GM12878 (cell line): ENCODE results near the gene MGAT4C. TPM values are rescaled to one million over a fixed set of nuclear protein-coding genes. Genes with fewer than 3 reads are reported as not detected.

Source experiments
- ATAC-seq: fragments of 200-7000 bp; cut with Tn5 transposase; 3 replicates; pipeline ENCODE4 v1.9.1; 2020; ENCODE audit warnings: mild to moderate bottlenecking, moderate library complexity
- BruUV-seq: library from RNA; stranded (reverse); fragments of 400-500 nt; replicated peaks from 2 replicates; lab custom pipeline; 2021; lab: Mats Ljungman, UMichigan
- CTCF ChIA-PET: fragments of 300-600 bp; sonication (Branson Sonifier 250); formaldehyde crosslinking; extraction: SDS; loops from one replicate; lab custom pipeline; 2021; ENCODE audit warnings: inconsistent platforms; lab: Yijun Ruan, JAX
- POLR2A ChIA-PET: fragments of 350-600 bp; formaldehyde crosslinking; extraction: SDS; loops from one replicate; lab custom pipeline; 2021; ENCODE audit warnings: inconsistent platforms; lab: Charles Lee
- RAD21 ChIA-PET: fragments of 300-600 bp; sonication (Branson Sonifier 250); formaldehyde crosslinking; loops from one replicate; lab custom pipeline; 2023; ENCODE audit warnings: antibody characterized with exemption; ENCODE audit not compliant: unreplicated experiment; lab: Charles Lee
- SMC1A ChIA-PET: fragments of 300-600 bp; sonication (Branson Sonifier 250); formaldehyde crosslinking; loops from one replicate; lab custom pipeline; 2023; ENCODE audit not compliant: unreplicated experiment, uncharacterized antibody; lab: Charles Lee
- DNase-seq: peaks from one replicate; pipeline ENCODE4 v3.0.0-alpha.2; 2011; ENCODE audit warnings: low read depth, low spot score
- FAIRE-seq: peaks from 3 replicates; lab custom pipeline; 2011; peaks lifted over from hg19 to GRCh38; lab: Jason Lieb, UNC
- H2AFZ ChIP-seq: 2 replicates; pipeline ENCODE4 v1.6.0; 2011; ENCODE audit warnings: low read depth, low read length, control low read depth; ENCODE audit not compliant: control insufficient read depth
- H3K27ac ChIP-seq: 2 replicates; pipeline ENCODE4 v1.5.1; 2011; ENCODE audit warnings: control low read depth; ENCODE audit not compliant: control insufficient read depth, insufficient read depth
- H3K27me3 ChIP-seq, 2 experiments: replicated peaks in 1 of 2; 2 replicates each; pipeline versions ENCODE4 v1.6.0 to v1.6.1; 2011; ENCODE audit warnings: low read length in 1 of 2; ENCODE audit not compliant: control insufficient read depth in 2 of 2, insufficient read depth in 2 of 2
- H3K36me3 ChIP-seq, 2 experiments: 2 replicates each; pipeline ENCODE4 v1.5.1; 2011; ENCODE audit warnings: low read length in 1 of 2; ENCODE audit not compliant: control insufficient read depth in 2 of 2, insufficient read depth in 2 of 2
- H3K4me1 ChIP-seq: 2 replicates; pipeline ENCODE4 v1.6.1; 2011; ENCODE audit warnings: mild to moderate bottlenecking, low read length, moderate library complexity, mixed read lengths; ENCODE audit not compliant: control insufficient read depth, insufficient read depth
- H3K4me2 ChIP-seq: 2 replicates; pipeline ENCODE4 v1.6.0; 2011; ENCODE audit warnings: control low read depth; ENCODE audit not compliant: control insufficient read depth, insufficient read depth
- H3K4me3 ChIP-seq: fragments of 200-600 bp; sonication (generic); 2 replicates; pipeline ENCODE4 v1.5.1; 2016
- H3K79me2 ChIP-seq: 2 replicates; pipeline ENCODE4 v1.6.0; 2011; ENCODE audit warnings: low read length; ENCODE audit not compliant: control insufficient read depth, insufficient read depth
- H3K9ac ChIP-seq: 2 replicates; pipeline ENCODE4 v1.8.0; 2011; ENCODE audit warnings: low read length, control low read depth, mixed read lengths; ENCODE audit not compliant: control insufficient read depth, insufficient read depth
- H3K9me3 ChIP-seq: replicated peaks from 3 replicates; pipeline ENCODE4 v1.5.1; 2011; ENCODE audit warnings: mild to moderate bottlenecking, low read length; ENCODE audit not compliant: control insufficient read depth, insufficient read depth
- H4K20me1 ChIP-seq: 2 replicates; pipeline ENCODE4 v1.6.0; 2011; ENCODE audit not compliant: control insufficient read depth, insufficient read depth
- CREM ChIP-seq: IDR thresholded peaks from 2 replicates; pipeline ENCODE4 v1.6.1; 2014; ENCODE audit warnings: antibody characterized with exemption, low read depth
- CTCF ChIP-seq, 3 experiments: IDR thresholded peaks in 2 of 3; conservative IDR thresholded peaks in 1 of 3; 2 replicates each; pipeline ENCODE4 v1.5.1; 2011; ENCODE audit warnings: low read depth in 3 of 3, low read length in 3 of 3, mild to moderate bottlenecking in 3 of 3, control low read depth in 2 of 3, moderate library complexity in 2 of 3, inconsistent platforms in 1 of 3, mixed read lengths in 1 of 3; ENCODE audit not compliant: control insufficient read depth in 2 of 3, insufficient read depth in 1 of 3; ENCODE audit errors: extremely low read depth in 1 of 3
- DPF2 ChIP-seq: fragments of 450-650 bp; IDR thresholded peaks from 2 replicates; pipeline ENCODE4 v1.6.1; 2017; ENCODE audit warnings: mild to moderate bottlenecking
- EZH2 ChIP-seq: IDR thresholded peaks from 2 replicates; pipeline ENCODE4 v1.6.1; 2012; ENCODE audit warnings: low read depth, mild to moderate bottlenecking, control low read depth, inconsistent platforms, low read length, borderline replicate concordance; ENCODE audit not compliant: control insufficient read depth
- GATAD2B ChIP-seq: fragments of 450-650 bp; conservative IDR thresholded peaks from 2 replicates; pipeline ENCODE4 v1.6.1; 2017; ENCODE audit warnings: low read depth, mild to moderate bottlenecking, moderate library complexity
- IRF4 ChIP-seq: IDR thresholded peaks from 2 replicates; pipeline ENCODE4 v1.6.1; 2011; ENCODE audit warnings: low read depth, low read length
- KLF5 ChIP-seq: fragments of 450-650 bp; IDR thresholded peaks from 2 replicates; pipeline ENCODE4 v1.6.1; 2014; ENCODE audit warnings: mild to moderate bottlenecking; ENCODE audit not compliant: partially characterized antibody
- MYC ChIP-seq: IDR thresholded peaks from 2 replicates; pipeline ENCODE4 v1.6.1; 2011; ENCODE audit warnings: mild to moderate bottlenecking, low read length, moderate library complexity, inconsistent platforms; ENCODE audit not compliant: insufficient read depth, insufficient replicate concordance, insufficient read length, severe bottlenecking
- NKRF ChIP-seq: fragments of 450-650 bp; conservative IDR thresholded peaks from 2 replicates; pipeline ENCODE4 v1.6.1; 2017; ENCODE audit warnings: mild to moderate bottlenecking, moderate library complexity
- PAX8 ChIP-seq: fragments of 450-650 bp; IDR thresholded peaks from 2 replicates; pipeline ENCODE4 v1.6.1; 2017; ENCODE audit warnings: mild to moderate bottlenecking, moderate library complexity
- RAD51 ChIP-seq: fragments of 450-650 bp; IDR thresholded peaks from 2 replicates; pipeline ENCODE4 v1.6.1; 2016; ENCODE audit warnings: moderate library complexity, mild to moderate bottlenecking, inconsistent platforms
- RCOR1 ChIP-seq: conservative IDR thresholded peaks from 2 replicates; pipeline ENCODE4 v1.6.1; 2012; ENCODE audit warnings: low read depth, low read length, improper control_type of control experiment
- SMAD1 ChIP-seq: fragments of 450-650 bp; IDR thresholded peaks from 2 replicates; pipeline ENCODE4 v1.6.1; 2018; ENCODE audit warnings: mild to moderate bottlenecking, low read depth; ENCODE audit not compliant: partially characterized antibody
- SRF ChIP-seq, 2 experiments: IDR thresholded peaks; 2 replicates each; pipeline ENCODE4 v1.6.1; 2011; ENCODE audit warnings: low read depth in 2 of 2, low read length in 2 of 2, mild to moderate bottlenecking in 1 of 2, moderate library complexity in 1 of 2
- TARDBP ChIP-seq: IDR thresholded peaks from 2 replicates; pipeline ENCODE4 v1.6.1; 2016; ENCODE audit warnings: borderline replicate concordance
- USF1 ChIP-seq: IDR thresholded peaks from 2 replicates; pipeline ENCODE4 v1.6.1; 2011; ENCODE audit warnings: borderline replicate concordance, low read depth, mild to moderate bottlenecking, moderate library complexity, mixed read lengths, low read length; ENCODE audit not compliant: insufficient read depth; ENCODE audit errors: extremely low read length
- WGBS: methylation state at CpG from one replicate; pipeline ENCODE4 v1.1.6; 2016; ENCODE audit warnings: low lambda C conversion rate; ENCODE audit not compliant: insufficient replicate concordance, insufficient coverage; ENCODE audit errors: missing lambda C conversion rate; 5-methylcytosine and 5-hydroxymethylcytosine counted together
- in situ Hi-C: fragments of 300-500 bp; cut with MboI; formaldehyde crosslinking; loops from 9 replicates; pipeline ENCODE4 v1.14.3; 2018; ENCODE audit warnings: mixed read lengths
- intact Hi-C: fragments of 100-400 bp; cut with micrococcal nuclease; formaldehyde crosslinking; loops from one replicate; pipeline ENCODE4 v1.14.2; 2022; ENCODE audit not compliant: unreplicated experiment
- polyA plus RNA-seq, 11 experiments: library from polyadenylated mRNA; depleted of rRNA in 4 of 11; unstranded in 6 of 11; stranded (reverse) in 5 of 11; fragments of >200 nt; fragmentation: Nextera tagmentation in 4 of 11; fragmentation: Illumina TruSeq in 1 of 11; extraction: Ambion mirVana in 4 of 11; extraction: Trizol in 1 of 11; gene quantifications; 1 replicate in 1 of 11; 2 replicates in 10 of 11; pipeline versions ENCODE4 v1.2.1 to v1.2.3, GENCODE V29; 2011 to 2016; ENCODE audit warnings: inconsistent platforms in 2 of 11, missing spikeins in 2 of 11, low read depth in 1 of 11
- total RNA-seq, 4 experiments: library from RNA; depleted of rRNA in 3 of 4; stranded (reverse); fragments of >200 nt in 3 of 4; fragmentation: Illumina TruSeq in 1 of 4; extraction: Trizol in 1 of 4; gene quantifications; 2 replicates each; pipeline versions ENCODE4 v1.2.1 to v1.2.3, GENCODE V29; 2013 to 2021
- TF ChIP-seq, protein P1 (sequence below): IDR thresholded peaks from 2 replicates; pipeline ENCODE4 v1.6.1; 2012; ENCODE audit warnings: mild to moderate bottlenecking, low read depth, low read length

The MGAT4C gene
- total and polyA plus RNA-seq, 10 of the 15 experiments (the other 5 are each of a cell fraction or from before 2014, with no cell fraction given) = not detected

DNA sequence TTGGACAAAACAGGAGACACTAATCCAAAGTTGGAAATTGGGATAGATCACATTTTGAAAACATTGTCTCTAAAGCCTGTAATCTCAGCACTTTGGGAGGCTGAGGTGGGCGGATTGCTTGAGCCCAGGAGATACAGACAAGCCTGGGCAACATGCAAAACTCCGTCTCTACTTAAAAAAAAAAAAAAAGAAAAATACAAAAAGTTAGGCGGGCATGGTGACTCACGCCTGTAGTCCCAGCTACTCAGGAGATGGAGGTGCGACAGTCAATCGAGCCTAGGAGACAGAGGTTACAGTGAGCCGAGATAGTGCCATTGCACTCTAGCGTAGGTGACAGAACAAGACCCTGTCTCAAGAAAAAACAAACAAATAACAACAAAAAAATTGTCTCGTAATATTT, 152.1 kb downstream of the MGAT4C start:
- POLR2A ChIA-PET = no interaction called here
- CTCF ChIA-PET = no interaction called here
- Histone ChIP-seq H3K27me3 (no peaks in the 10 kb centered on the region), H2AFZ (no peak overlapping the region), H4K20me1 (no peaks in the 10 kb centered on the region), H3K79me2 (no peaks in the 10 kb centered on the region), H3K27ac (no peak overlapping the region), H3K9ac (no peak overlapping the region), H3K36me3 (no peaks in the 10 kb centered on the region), H3K4me2 (no peak overlapping the region), H3K4me1 (no peaks in the 10 kb centered on the region), H3K9me3 (no peaks in the 10 kb centered on the region), H3K4me3 (no peak overlapping the region)
- ATAC-seq = no peak
- 26% methylated on average over 9 of the region's 9 CpGs for WGBS
- intact Hi-C loops = no loop called here
- RAD21 ChIA-PET = no interaction called here
- FAIRE-seq = no peak
- in situ Hi-C loops = no loop called here
- no TSS peak for BruUV-seq
- DNase-seq = no peak
- SMC1A ChIA-PET = no interaction called here
- TF ChIP-seq CREM (no peak), USF1 (no peak), TARDBP (no peak), EZH2 (no peak), NKRF (no peak), DPF2 (no peak), GATAD2B (no peak), IRF4 (no peak), PAX8 (no peak), MYC (no peak), SMAD1 (no peak), CTCF (IDR thresholded peaks at IDR 0.05 in 2 of 3, conservative IDR thresholded peaks at IDR 0.05 in 1 of 3; ENCODE audit: control insufficient read depth in 2 of 3, extremely low read depth in 1 of 3, insufficient read depth in 1 of 3, low read depth in 3 of 3, low read length in 3 of 3) (no peak), SRF (IDR thresholded peaks at IDR 0.05; ENCODE audit: low read depth in 2 of 2, low read length in 2 of 2) (no peak), KLF5 (no peak), RAD51 (no peak), RCOR1 (no peak)
- TF ChIP-seq, protein P1, sequence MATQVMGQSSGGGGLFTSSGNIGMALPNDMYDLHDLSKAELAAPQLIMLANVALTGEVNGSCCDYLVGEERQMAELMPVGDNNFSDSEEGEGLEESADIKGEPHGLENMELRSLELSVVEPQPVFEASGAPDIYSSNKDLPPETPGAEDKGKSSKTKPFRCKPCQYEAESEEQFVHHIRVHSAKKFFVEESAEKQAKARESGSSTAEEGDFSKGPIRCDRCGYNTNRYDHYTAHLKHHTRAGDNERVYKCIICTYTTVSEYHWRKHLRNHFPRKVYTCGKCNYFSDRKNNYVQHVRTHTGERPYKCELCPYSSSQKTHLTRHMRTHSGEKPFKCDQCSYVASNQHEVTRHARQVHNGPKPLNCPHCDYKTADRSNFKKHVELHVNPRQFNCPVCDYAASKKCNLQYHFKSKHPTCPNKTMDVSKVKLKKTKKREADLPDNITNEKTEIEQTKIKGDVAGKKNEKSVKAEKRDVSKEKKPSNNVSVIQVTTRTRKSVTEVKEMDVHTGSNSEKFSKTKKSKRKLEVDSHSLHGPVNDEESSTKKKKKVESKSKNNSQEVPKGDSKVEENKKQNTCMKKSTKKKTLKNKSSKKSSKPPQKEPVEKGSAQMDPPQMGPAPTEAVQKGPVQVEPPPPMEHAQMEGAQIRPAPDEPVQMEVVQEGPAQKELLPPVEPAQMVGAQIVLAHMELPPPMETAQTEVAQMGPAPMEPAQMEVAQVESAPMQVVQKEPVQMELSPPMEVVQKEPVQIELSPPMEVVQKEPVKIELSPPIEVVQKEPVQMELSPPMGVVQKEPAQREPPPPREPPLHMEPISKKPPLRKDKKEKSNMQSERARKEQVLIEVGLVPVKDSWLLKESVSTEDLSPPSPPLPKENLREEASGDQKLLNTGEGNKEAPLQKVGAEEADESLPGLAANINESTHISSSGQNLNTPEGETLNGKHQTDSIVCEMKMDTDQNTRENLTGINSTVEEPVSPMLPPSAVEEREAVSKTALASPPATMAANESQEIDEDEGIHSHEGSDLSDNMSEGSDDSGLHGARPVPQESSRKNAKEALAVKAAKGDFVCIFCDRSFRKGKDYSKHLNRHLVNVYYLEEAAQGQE = no peak
